Endothelial cell of umbilical vein (primary cell): ENCODE data around the gene RAC2. TPM values are rescaled to one million over a fixed set of nuclear protein-coding genes. Genes with fewer than 3 reads are reported as not detected.

Source experiments
- BruUV-seq: library from RNA; stranded (reverse); fragments of 400-500 nt; replicated peaks from 2 replicates; lab custom pipeline; 2021; lab: Mats Ljungman, UMichigan
- CTCF ChIA-PET: fragments of 300-600, 350-600 bp; sonication (Branson Sonifier 250); formaldehyde crosslinking; loops from one replicate; lab custom pipeline; 2021; ENCODE audit warnings: antibody characterized with exemption, inconsistent platforms; lab: Charles Lee
- POLR2A ChIA-PET: fragments of 300-600, 350-600 bp; sonication (Branson Sonifier 250); formaldehyde crosslinking; loops from one replicate; lab custom pipeline; 2021; ENCODE audit warnings: antibody characterized with exemption, inconsistent platforms; lab: Charles Lee
- DNase-seq: peaks from one replicate; pipeline ENCODE4 v3.0.0-alpha.2; 2011; ENCODE audit warnings: low read depth, low spot score
- FAIRE-seq: peaks from 2 replicates; lab custom pipeline; 2011; peaks lifted over from hg19 to GRCh38; lab: Jason Lieb, UNC
- H2AFZ ChIP-seq: 2 replicates; pipeline ENCODE4 v1.6.0; 2012; ENCODE audit warnings: low read depth, low read length, control low read depth, inconsistent platforms
- H3K27ac ChIP-seq: 2 replicates; pipeline ENCODE4 v1.5.1; 2011; ENCODE audit warnings: low read depth, mild to moderate bottlenecking, control low read depth, low read length, moderate library complexity; ENCODE audit not compliant: insufficient read depth
- H3K27me3 ChIP-seq, 2 experiments: 2 replicates each; pipeline versions ENCODE4 v1.6.0 to v1.6.1; 2011; ENCODE audit warnings: low read length in 2 of 2, mixed read lengths in 1 of 2; ENCODE audit not compliant: control insufficient read depth in 2 of 2, insufficient read depth in 2 of 2
- H3K36me3 ChIP-seq, 2 experiments: 2 replicates in 1 of 2; 3 replicates in 1 of 2; pipeline ENCODE4 v1.5.1; 2011; ENCODE audit warnings: low read length in 2 of 2, mild to moderate bottlenecking in 1 of 2, moderate library complexity in 1 of 2; ENCODE audit not compliant: control insufficient read depth in 2 of 2, insufficient read depth in 2 of 2; ENCODE audit errors: extremely low read depth in 1 of 2
- H3K4me1 ChIP-seq: 3 replicates; pipeline ENCODE4 v1.5.1; 2011; ENCODE audit warnings: mild to moderate bottlenecking, low read length; ENCODE audit not compliant: control insufficient read depth, insufficient read depth; ENCODE audit errors: extremely low read depth
- H3K4me2 ChIP-seq: 2 replicates; pipeline ENCODE4 v1.6.1; 2011; ENCODE audit warnings: low read length, control low read depth, mixed read lengths; ENCODE audit not compliant: insufficient read depth
- H3K4me3 ChIP-seq, 3 experiments: fragments of 200-600 bp in 1 of 3; sonication (generic), shearing (Covaris generic) in 1 of 3; replicated peaks in 1 of 3; 2 replicates each; pipeline ENCODE4 v1.5.1; 2011 to 2016; ENCODE audit warnings: control low read depth in 3 of 3, low read length in 3 of 3, mild to moderate bottlenecking in 2 of 3, inconsistent platforms in 1 of 3, low read depth in 1 of 3, moderate library complexity in 1 of 3; ENCODE audit not compliant: insufficient read depth in 1 of 3
- H3K79me2 ChIP-seq: 2 replicates; pipeline ENCODE4 v1.6.0; 2012; ENCODE audit warnings: low read length, inconsistent platforms; ENCODE audit not compliant: control insufficient read depth, insufficient read depth
- H3K9ac ChIP-seq: replicated peaks from 2 replicates; pipeline ENCODE3; 2011; ENCODE audit warnings: low read length, control low read depth; ENCODE audit not compliant: insufficient read depth; ENCODE audit errors: extremely low read depth
- H3K9me1 ChIP-seq: replicated peaks from 3 replicates; pipeline ENCODE4 v1.6.0; 2011; ENCODE audit warnings: mild to moderate bottlenecking, low read length; ENCODE audit not compliant: control insufficient read depth, insufficient read depth; ENCODE audit errors: extremely low read depth
- H3K9me3 ChIP-seq: replicated peaks from 2 replicates; pipeline ENCODE4 v1.5.1; 2012; ENCODE audit warnings: low read length, inconsistent platforms; ENCODE audit not compliant: control insufficient read depth, insufficient read depth
- H4K20me1 ChIP-seq: replicated peaks from 2 replicates; pipeline ENCODE3; 2011; ENCODE audit warnings: mild to moderate bottlenecking, low read length; ENCODE audit not compliant: control insufficient read depth, insufficient read depth; ENCODE audit errors: extremely low read depth
- FOS ChIP-seq: IDR thresholded peaks from 2 replicates; pipeline ENCODE4 v1.6.1; 2011; ENCODE audit warnings: mild to moderate bottlenecking, low read length, moderate library complexity, borderline replicate concordance; ENCODE audit not compliant: insufficient read depth
- JUN ChIP-seq: IDR thresholded peaks from 2 replicates; pipeline ENCODE4 v1.6.1; 2011; ENCODE audit warnings: borderline replicate concordance, low read depth; ENCODE audit not compliant: insufficient read length, insufficient read depth
- MAX ChIP-seq: IDR thresholded peaks from 2 replicates; pipeline ENCODE4 v1.6.1; 2011; ENCODE audit not compliant: insufficient read depth, insufficient read length
- MYC ChIP-seq: IDR thresholded peaks from one replicate; pipeline ENCODE4 v1.6.1; 2011; ENCODE audit warnings: mild to moderate bottlenecking, low read depth, low read length
- POLR2A ChIP-seq: IDR thresholded peaks from 2 replicates; pipeline ENCODE4 v1.6.1; 2012; ENCODE audit warnings: low read depth, mild to moderate bottlenecking, control low read depth, low read length
- POLR2AphosphoS5 ChIP-seq: IDR thresholded peaks from 2 replicates; pipeline ENCODE4 v1.6.1; 2012; ENCODE audit warnings: low read depth, mild to moderate bottlenecking, control low read depth, low read length, moderate library complexity; ENCODE audit not compliant: insufficient read depth
- dilution Hi-C: fragments of 300-500 bp; cut with MboI; formaldehyde crosslinking; loops from one replicate; pipeline ENCODE4 v1.15.0; 2019; ENCODE audit warnings: low sequenced_read_pairs; ENCODE audit not compliant: extremely low pct_ligation_motif_present
- intact Hi-C: fragments of 100-400 bp; cut with micrococcal nuclease; formaldehyde crosslinking; loops from one replicate; pipeline ENCODE4 v1.10.0; 2022
- polyA plus RNA-seq, 4 experiments: library from polyadenylated mRNA; depleted of rRNA in 3 of 4; stranded (reverse) in 3 of 4; unstranded in 1 of 4; fragments of >200 nt; gene quantifications; 2 replicates each; pipeline versions ENCODE4 v1.2.1 to v1.2.3, GENCODE V29; 2011 to 2012; ENCODE audit warnings: missing spikeins in 1 of 4
- total RNA-seq: library from RNA; stranded (reverse); gene quantifications from 2 replicates; pipeline ENCODE4 v1.2.3, GENCODE V29; 2021

RAC2 gene
- total and polyA plus RNA-seq, 2 donors (not counting 3 experiments of a cell fraction or from before 2014, with no cell fraction given), result 122 to 181 TPM

GRCh38 chr22:37222440-37222971 lies 21.6 kb downstream of the RAC2 start:
- CTCF ChIA-PET, result interaction anchor here (0.7 to 5.4 kb wide), 3 partner anchors 23 to 45 kb away, joined by 3 to 64 read pairs (median 3); no protein-coding TSS in a partner anchor
- Histone ChIP-seq H3K4me1 (no peaks in the 10 kb centered on the region), H3K9me1 (no peaks in the 10 kb centered on the region), H2AFZ (no peak overlapping the region), H3K9me3 (no peaks in the 10 kb centered on the region), H3K27ac (no peak overlapping the region), H3K4me3 (no peak overlapping the region), H3K27me3 (peaks cover 0 to 9% of the 10 kb centered on the region in 2 experiments), H3K4me2 (no peak overlapping the region), H3K79me2 (no peaks in the 10 kb centered on the region), H3K36me3 (peaks cover 5 to 6% of the 10 kb centered on the region in 2 experiments), H3K9ac (no peak overlapping the region), H4K20me1 (no peaks in the 10 kb centered on the region)
- DNase-seq (no peak), FAIRE-seq (no peak)
- dilution Hi-C loops, result no loop called here
- TF ChIP-seq MAX (no peak), POLR2A (no peak), JUN (no peak), FOS (no peak), MYC (no peak), POLR2AphosphoS5 (no peak)
- POLR2A ChIA-PET, result no interaction called here
- intact Hi-C loops, result no loop called here
- BruUV-seq, result no TSS peak
